ENCODE results near the gene THRB. TPM values are rescaled to one million over a fixed set of nuclear protein-coding genes. Genes with fewer than 3 reads are reported as not detected.

Gene THRB
- total and polyA plus RNA-seq, 2 donors (not counting 3 experiments of a cell fraction or from before 2014, with no cell fraction given): 0.06 TPM; not detected in 1

DNA sequence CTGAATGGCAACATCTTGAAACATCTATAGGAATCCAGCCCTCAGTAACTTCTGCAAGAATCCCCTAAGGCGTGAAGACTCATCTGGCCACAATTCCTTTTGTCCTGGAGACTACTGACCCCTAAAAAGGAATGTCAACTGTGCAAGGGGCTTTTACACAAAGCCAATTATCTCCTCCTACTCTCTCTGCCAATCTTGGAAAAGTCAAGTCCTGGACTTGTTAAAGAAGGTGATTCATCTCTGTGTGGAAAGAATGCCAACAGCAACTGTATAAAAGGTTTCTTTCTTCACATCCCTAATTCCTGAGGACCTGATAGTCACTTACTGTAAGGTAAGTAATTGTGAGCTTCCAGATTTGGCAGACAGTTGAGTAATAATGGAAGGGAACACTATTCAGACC lies 22.3 kb downstream of the THRB start:
- TF ChIP-seq, protein P1, sequence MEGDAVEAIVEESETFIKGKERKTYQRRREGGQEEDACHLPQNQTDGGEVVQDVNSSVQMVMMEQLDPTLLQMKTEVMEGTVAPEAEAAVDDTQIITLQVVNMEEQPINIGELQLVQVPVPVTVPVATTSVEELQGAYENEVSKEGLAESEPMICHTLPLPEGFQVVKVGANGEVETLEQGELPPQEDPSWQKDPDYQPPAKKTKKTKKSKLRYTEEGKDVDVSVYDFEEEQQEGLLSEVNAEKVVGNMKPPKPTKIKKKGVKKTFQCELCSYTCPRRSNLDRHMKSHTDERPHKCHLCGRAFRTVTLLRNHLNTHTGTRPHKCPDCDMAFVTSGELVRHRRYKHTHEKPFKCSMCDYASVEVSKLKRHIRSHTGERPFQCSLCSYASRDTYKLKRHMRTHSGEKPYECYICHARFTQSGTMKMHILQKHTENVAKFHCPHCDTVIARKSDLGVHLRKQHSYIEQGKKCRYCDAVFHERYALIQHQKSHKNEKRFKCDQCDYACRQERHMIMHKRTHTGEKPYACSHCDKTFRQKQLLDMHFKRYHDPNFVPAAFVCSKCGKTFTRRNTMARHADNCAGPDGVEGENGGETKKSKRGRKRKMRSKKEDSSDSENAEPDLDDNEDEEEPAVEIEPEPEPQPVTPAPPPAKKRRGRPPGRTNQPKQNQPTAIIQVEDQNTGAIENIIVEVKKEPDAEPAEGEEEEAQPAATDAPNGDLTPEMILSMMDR (IDR thresholded peaks at IDR 0.05; ENCODE audit: extremely low read depth in 1 of 2, insufficient read depth in 1 of 2, low read depth in 1 of 2, low read length in 2 of 2): no peak
- no peak for TF ChIP-seq POLR2AphosphoS5 (IDR thresholded peaks at IDR 0.05; ENCODE audit: insufficient read depth, low read depth, low read length)
- TF ChIP-seq MYC (IDR thresholded peaks at IDR 0.05; ENCODE audit: low read depth, low read length): no peak
- TF ChIP-seq JUN (IDR thresholded peaks at IDR 0.05; ENCODE audit: borderline replicate concordance, insufficient read depth, insufficient read length, low read depth): no peak
- TF ChIP-seq GATA2 (IDR thresholded peaks at IDR 0.05; ENCODE audit: insufficient read depth, insufficient read length, low read depth, low read length): no peak
- no peak for TF ChIP-seq POLR2A (IDR thresholded peaks at IDR 0.05; ENCODE audit: low read depth, low read length)
- dilution Hi-C loops (cut with MboI; ENCODE audit: extremely low pct_ligation_motif_present, low sequenced_read_pairs) (no loop called here), intact Hi-C loops (cut with micrococcal nuclease) (no loop called here)
- H3K9ac ChIP-seq (replicated peaks; ENCODE audit: extremely low read depth, insufficient read depth, low read length): no peak overlapping the region
- H4K20me1 ChIP-seq (replicated peaks; ENCODE audit: control insufficient read depth, extremely low read depth, insufficient read depth, low read length): no peaks in the 10 kb centered on the region
- POLR2A ChIA-PET: no interaction called here
- no TSS peak for BruUV-seq (replicated peaks)
- no peak overlapping the region for H3K4me3 ChIP-seq (replicated peaks in 1 of 3; ENCODE audit: insufficient read depth in 1 of 3, low read depth in 1 of 3, low read length in 3 of 3)
- H3K36me3 ChIP-seq (ENCODE audit: control insufficient read depth in 2 of 2, extremely low read depth in 1 of 2, insufficient read depth in 2 of 2, low read length in 2 of 2): no peaks in the 10 kb centered on the region
- H3K4me1 ChIP-seq (ENCODE audit: control insufficient read depth, extremely low read depth, insufficient read depth, low read length): no peaks in the 10 kb centered on the region
- no peaks in the 10 kb centered on the region for H3K79me2 ChIP-seq (ENCODE audit: control insufficient read depth, insufficient read depth, low read length)
- peaks cover 0 to under 1% of the 10 kb centered on the region in 2 experiments for H3K27me3 ChIP-seq (ENCODE audit: control insufficient read depth in 2 of 2, insufficient read depth in 2 of 2, low read length in 2 of 2)
- DNase-seq (ENCODE audit: low read depth, low spot score): no peak
- no peak overlapping the region for H2AFZ ChIP-seq (ENCODE audit: low read depth, low read length)
- no peaks in the 10 kb centered on the region for H3K9me3 ChIP-seq (replicated peaks; ENCODE audit: control insufficient read depth, insufficient read depth, low read length)
- no peaks in the 10 kb centered on the region for H3K9me1 ChIP-seq (replicated peaks; ENCODE audit: control insufficient read depth, extremely low read depth, insufficient read depth, low read length)
- no peak overlapping the region for H3K27ac ChIP-seq (ENCODE audit: insufficient read depth, low read depth, low read length)
- FAIRE-seq: no peak
- CTCF ChIA-PET: no interaction called here
- no peak overlapping the region for H3K4me2 ChIP-seq (ENCODE audit: insufficient read depth, low read length)

- dilution Hi-C loops (cut with MboI; ENCODE audit: extremely low pct_ligation_motif_present, low sequenced_read_pairs) (no loop called here), intact Hi-C loops (cut with micrococcal nuclease) (no loop called here)
- Histone ChIP-seq H3K36me3 (ENCODE audit: control insufficient read depth in 2 of 2, extremely low read depth in 1 of 2, insufficient read depth in 2 of 2, low read length in 2 of 2) (no peaks in the 10 kb centered on the region), H3K27me3 (ENCODE audit: control insufficient read depth in 2 of 2, insufficient read depth in 2 of 2, low read length in 2 of 2) (no peaks in the 10 kb centered on the region), H2AFZ (ENCODE audit: low read depth, low read length) (no peak overlapping the region), H3K4me3 (replicated peaks in 1 of 3; ENCODE audit: insufficient read depth in 1 of 3, low read depth in 1 of 3, low read length in 3 of 3) (no peak overlapping the region), H3K79me2 (ENCODE audit: control insufficient read depth, insufficient read depth, low read length) (no peaks in the 10 kb centered on the region), H3K4me1 (ENCODE audit: control insufficient read depth, extremely low read depth, insufficient read depth, low read length) (no peaks in the 10 kb centered on the region), H3K9me1 (replicated peaks; ENCODE audit: control insufficient read depth, extremely low read depth, insufficient read depth, low read length) (no peaks in the 10 kb centered on the region), H4K20me1 (replicated peaks; ENCODE audit: control insufficient read depth, extremely low read depth, insufficient read depth, low read length) (no peaks in the 10 kb centered on the region), H3K27ac (ENCODE audit: insufficient read depth, low read depth, low read length) (no peak overlapping the region), H3K4me2 (ENCODE audit: insufficient read depth, low read length) (no peak overlapping the region), H3K9ac (replicated peaks; ENCODE audit: extremely low read depth, insufficient read depth, low read length) (no peak overlapping the region), H3K9me3 (replicated peaks; ENCODE audit: control insufficient read depth, insufficient read depth, low read length) (no peaks in the 10 kb centered on the region)
- FAIRE-seq (no peak), DNase-seq (ENCODE audit: low read depth, low spot score) (no peak)
- no TSS peak for BruUV-seq (replicated peaks)
- POLR2A ChIA-PET: no interaction called here
- CTCF ChIA-PET: no interaction called here
- no peak for TF ChIP-seq GATA2 (IDR thresholded peaks at IDR 0.05; ENCODE audit: insufficient read depth, insufficient read length, low read depth, low read length)
- TF ChIP-seq POLR2A (IDR thresholded peaks at IDR 0.05; ENCODE audit: low read depth, low read length): no peak
- no peak for TF ChIP-seq MYC (IDR thresholded peaks at IDR 0.05; ENCODE audit: low read depth, low read length)
- TF ChIP-seq JUN (IDR thresholded peaks at IDR 0.05; ENCODE audit: borderline replicate concordance, insufficient read depth, insufficient read length, low read depth): no peak
These were observed 23.2 kb downstream of the THRB start for GRCh38 chr3:24471486-24471885.

Measured in endothelial cell of umbilical vein (primary cell).